Measurements from ENCODE around the gene METTL26. TPM values are rescaled to one million over a fixed set of nuclear protein-coding genes. Genes with fewer than 3 reads are reported as not detected.
A peak's percentile ranks its signal among the peaks of the same experiment; 100 is the strongest.

The METTL26 gene
- polyA plus RNA-seq, 3 donors = 57.1 to 80.9 (median 70.4) TPM

DNA sequence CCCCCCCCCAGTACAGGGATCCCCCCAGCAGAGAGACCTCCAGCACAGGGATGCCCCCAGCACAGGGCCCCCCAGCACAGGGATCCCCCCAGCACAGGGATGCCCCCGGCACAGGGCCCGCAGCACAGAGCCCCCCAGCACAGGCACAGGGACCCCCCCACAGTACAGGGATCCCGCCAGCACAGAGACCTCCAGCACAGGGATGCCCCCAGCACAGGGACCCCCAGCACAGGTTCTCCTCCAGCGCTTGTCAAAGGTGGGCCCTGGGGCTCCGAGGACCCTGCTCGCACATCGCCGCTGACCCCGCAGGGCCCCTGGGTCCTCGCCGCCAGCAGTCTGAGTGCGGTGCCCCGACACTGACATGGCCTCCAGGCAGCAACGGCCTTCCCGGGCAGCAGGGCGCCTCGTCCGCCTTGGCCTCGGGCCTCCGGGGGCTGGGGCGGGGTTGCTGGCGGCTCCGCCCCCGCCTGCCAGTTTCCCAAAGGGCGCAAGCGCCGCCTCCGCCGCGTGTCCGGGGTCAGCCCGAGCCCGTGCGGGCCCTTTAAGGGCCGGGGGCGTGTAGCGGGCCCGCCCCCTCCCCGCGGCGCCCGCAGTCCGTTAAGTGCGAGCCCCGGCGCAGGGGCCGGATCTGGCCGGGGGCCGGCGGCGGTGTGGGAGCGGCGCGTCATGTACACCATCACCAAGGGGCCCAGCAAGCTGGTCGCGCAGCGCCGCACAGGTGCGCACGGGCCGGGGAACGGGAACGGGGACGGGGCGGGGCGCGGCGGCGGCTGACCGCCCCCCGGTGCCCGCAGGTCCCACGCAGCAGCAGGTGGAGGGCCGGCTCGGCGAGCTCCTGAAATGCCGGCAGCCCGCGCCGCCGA is 5.5 kb upstream of the METTL26 start, which contains the start of gene MCRIP2:
TSS of gene MCRIP2 (plus strand) at position 503 of the 863 bp plus-strand sequence. CDS start at position 667, 164 bp downstream.
- H3K27ac Mint-ChIP-seq = peak within 1 kb of the TSS; percentile 77 to 93 (median 90)
- peaks cover 5 to 7% of the 10 kb centered on the region in 2 donors for H3K36me3 Mint-ChIP-seq
- Histone ChIP-seq H4K20me1 (ENCODE audit: insufficient read depth, low read length) (peaks cover 32% of the 10 kb centered on the region), H3K4me1 (ENCODE audit: control insufficient read depth in 1 of 2, insufficient read depth in 2 of 2, low read length in 2 of 2) (peaks cover 36 to 52% of the 10 kb centered on the region in 2 donors), H3K27me3 (ENCODE audit: control insufficient read depth in 2 of 2, insufficient read depth in 2 of 2, low read length in 2 of 2) (no peaks in the 10 kb centered on the region), H3K27ac (ENCODE audit: low read depth in 1 of 2, low read length in 2 of 2) (peak within 1 kb of the TSS; percentile 84 to 86), H3K9me3 (replicated peaks in 1 of 2; ENCODE audit: control insufficient read depth in 1 of 2, insufficient read depth in 1 of 2, low read length in 2 of 2) (no peaks in the 10 kb centered on the region), H3K79me2 (ENCODE audit: insufficient read depth, low read length) (peaks cover 26% of the 10 kb centered on the region), H3K4me3 (replicated peaks in 1 of 3; ENCODE audit: low read depth in 2 of 3, low read length in 3 of 3) (peak within 1 kb of the TSS; percentile 45 to 78 (median 57)), H3K36me3 (replicated peaks in 1 of 2; ENCODE audit: control insufficient read depth in 1 of 2, insufficient read depth in 2 of 2, low read length in 2 of 2) (no peaks in the 10 kb centered on the region), H3K4me2 (replicated peaks; ENCODE audit: extremely low read depth, low read length, poor library complexity, severe bottlenecking) (peak within 1 kb of the TSS; percentile 77), H2AFZ (ENCODE audit: insufficient read depth, low read depth, low read length, poor library complexity, severe bottlenecking) (peak within 1 kb of the TSS; percentile 93), H3K9ac (ENCODE audit: insufficient read depth, low read length, poor library complexity, severe bottlenecking) (peak within 1 kb of the TSS; percentile 81)
- TF ChIP-seq, protein P1, sequence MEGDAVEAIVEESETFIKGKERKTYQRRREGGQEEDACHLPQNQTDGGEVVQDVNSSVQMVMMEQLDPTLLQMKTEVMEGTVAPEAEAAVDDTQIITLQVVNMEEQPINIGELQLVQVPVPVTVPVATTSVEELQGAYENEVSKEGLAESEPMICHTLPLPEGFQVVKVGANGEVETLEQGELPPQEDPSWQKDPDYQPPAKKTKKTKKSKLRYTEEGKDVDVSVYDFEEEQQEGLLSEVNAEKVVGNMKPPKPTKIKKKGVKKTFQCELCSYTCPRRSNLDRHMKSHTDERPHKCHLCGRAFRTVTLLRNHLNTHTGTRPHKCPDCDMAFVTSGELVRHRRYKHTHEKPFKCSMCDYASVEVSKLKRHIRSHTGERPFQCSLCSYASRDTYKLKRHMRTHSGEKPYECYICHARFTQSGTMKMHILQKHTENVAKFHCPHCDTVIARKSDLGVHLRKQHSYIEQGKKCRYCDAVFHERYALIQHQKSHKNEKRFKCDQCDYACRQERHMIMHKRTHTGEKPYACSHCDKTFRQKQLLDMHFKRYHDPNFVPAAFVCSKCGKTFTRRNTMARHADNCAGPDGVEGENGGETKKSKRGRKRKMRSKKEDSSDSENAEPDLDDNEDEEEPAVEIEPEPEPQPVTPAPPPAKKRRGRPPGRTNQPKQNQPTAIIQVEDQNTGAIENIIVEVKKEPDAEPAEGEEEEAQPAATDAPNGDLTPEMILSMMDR (IDR thresholded peaks at IDR 0.05) = no peak
- intact Hi-C loops (cut with micrococcal nuclease) = no loop called here
- H3K4me3 Mint-ChIP-seq = peak within 1 kb of the TSS; percentile 73 to 87
- peaks cover 0 to 2% (median 0%) of the 10 kb centered on the region in 7 donors for H3K9me3 Mint-ChIP-seq
- H3K4me1 Mint-ChIP-seq = peaks cover 32% of the 10 kb centered on the region
- H3K27me3 Mint-ChIP-seq (ENCODE audit: low read depth in 3 of 3) = peaks cover 0 to 3% (median 0%) of the 10 kb centered on the region in 3 donors
- DNase-seq = peak; percentile 61 to 69 (median 66)
- WGBS (ENCODE audit: insufficient coverage) = under 1% methylated on average over 78 of the region's 81 CpGs

DNA sequence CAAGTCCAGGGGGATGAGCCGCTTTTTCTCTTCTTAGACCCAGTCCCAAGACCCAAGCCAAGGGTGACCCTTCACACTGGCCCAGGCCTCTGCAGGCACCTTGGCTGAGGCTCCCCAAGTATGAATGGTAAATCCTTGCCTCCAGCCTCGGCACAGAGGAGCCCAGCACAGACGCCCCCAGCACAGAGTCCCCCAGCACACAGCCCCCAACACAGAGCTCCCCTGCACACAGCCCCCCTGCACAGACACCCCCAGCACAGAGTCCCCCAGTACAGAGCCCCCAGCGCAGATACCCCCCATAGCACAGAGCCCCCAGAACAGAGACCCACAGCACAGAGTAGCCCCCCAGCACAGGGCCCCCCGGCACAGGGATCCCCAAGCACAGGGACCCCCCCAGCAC is 4.5 kb upstream of the METTL26 start:
- peaks cover 24% of the 10 kb centered on the region for H3K79me2 ChIP-seq (ENCODE audit: insufficient read depth, low read length)
- H3K36me3 Mint-ChIP-seq = peaks cover 5 to 7% of the 10 kb centered on the region in 2 donors
- WGBS (ENCODE audit: insufficient coverage) = 100% methylated on average over 1 of the region's 5 CpGs
- no peak for DNase-seq
- H4K20me1 ChIP-seq (ENCODE audit: insufficient read depth, low read length) = peaks cover 22% of the 10 kb centered on the region
- H3K27me3 ChIP-seq (ENCODE audit: control insufficient read depth in 2 of 2, insufficient read depth in 2 of 2, low read length in 2 of 2) = no peaks in the 10 kb centered on the region
- H3K4me3 ChIP-seq (replicated peaks in 1 of 3; ENCODE audit: low read depth in 2 of 3, low read length in 3 of 3) = peak overlapping the region in 1 of 3 experiments; percentile 78
- H3K4me1 Mint-ChIP-seq = peaks cover 33% of the 10 kb centered on the region
- no peak overlapping the region for H3K27ac ChIP-seq (ENCODE audit: low read depth in 1 of 2, low read length in 2 of 2)
- no peak overlapping the region for H3K27ac Mint-ChIP-seq
- peak overlapping the region; percentile 81 for H3K9ac ChIP-seq (ENCODE audit: insufficient read depth, low read length, poor library complexity, severe bottlenecking)
- intact Hi-C loops (cut with micrococcal nuclease) = no loop called here
- H3K4me1 ChIP-seq (ENCODE audit: control insufficient read depth in 1 of 2, insufficient read depth in 2 of 2, low read length in 2 of 2) = peaks cover 38 to 57% of the 10 kb centered on the region in 2 donors
- no peaks in the 10 kb centered on the region for H3K9me3 Mint-ChIP-seq
- TF ChIP-seq, protein P1 (IDR thresholded peaks at IDR 0.05) = no peak
- no peaks in the 10 kb centered on the region for H3K9me3 ChIP-seq (replicated peaks in 1 of 2; ENCODE audit: control insufficient read depth in 1 of 2, insufficient read depth in 1 of 2, low read length in 2 of 2)
- H3K4me2 ChIP-seq (replicated peaks; ENCODE audit: extremely low read depth, low read length, poor library complexity, severe bottlenecking) = peak overlapping the region; percentile 77
- no peaks in the 10 kb centered on the region for H3K36me3 ChIP-seq (replicated peaks in 1 of 2; ENCODE audit: control insufficient read depth in 1 of 2, insufficient read depth in 2 of 2, low read length in 2 of 2)
- no peak overlapping the region for H2AFZ ChIP-seq (ENCODE audit: insufficient read depth, low read depth, low read length, poor library complexity, severe bottlenecking)
- peaks cover 0 to 6% (median 0%) of the 10 kb centered on the region in 3 donors for H3K27me3 Mint-ChIP-seq (ENCODE audit: low read depth in 3 of 3)
- no peak overlapping the region for H3K4me3 Mint-ChIP-seq

All from CD14-positive monocyte (primary cell).